AG09309 (cell line): ENCODE results near the gene THSD7A.

ENCODE experiments used
- DNase-seq: peaks from one replicate; pipeline ENCODE4 v3.0.0-alpha.2; 2010; ENCODE audit warnings: low read depth
- H3K4me3 ChIP-seq: 2 replicates; pipeline ENCODE4 v1.5.1; 2011; ENCODE audit warnings: mild to moderate bottlenecking, low read depth, low read length, moderate library complexity; ENCODE audit not compliant: control insufficient read depth
- TF ChIP-seq, protein P1 (sequence below): IDR thresholded peaks from 2 replicates; pipeline ENCODE4 v1.5.1; 2011; ENCODE audit warnings: mild to moderate bottlenecking, low read depth, low read length, inconsistent platforms; ENCODE audit not compliant: insufficient read depth, control insufficient read depth; ENCODE audit errors: missing control alignments

The THSD7A gene

DNA sequence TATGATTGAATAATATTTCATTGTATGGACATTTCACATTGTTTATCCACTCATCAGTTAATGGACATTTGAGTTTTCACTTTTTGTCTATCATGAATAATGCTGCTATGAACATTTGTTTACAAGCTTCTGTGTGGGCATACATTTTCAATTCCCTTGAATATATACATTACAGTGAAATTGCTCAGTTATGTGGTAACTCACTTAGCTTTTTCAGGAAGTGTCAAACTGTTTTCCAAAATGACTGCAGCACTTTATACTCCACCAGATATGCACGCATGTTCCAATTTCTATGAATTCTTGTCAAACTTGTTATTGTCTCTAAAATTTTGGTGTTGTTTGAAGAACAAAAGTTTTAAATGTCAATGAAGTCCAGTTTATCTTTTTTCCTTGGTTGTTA lies 401.2 kb downstream of the THSD7A start:
- TF ChIP-seq, protein P1, sequence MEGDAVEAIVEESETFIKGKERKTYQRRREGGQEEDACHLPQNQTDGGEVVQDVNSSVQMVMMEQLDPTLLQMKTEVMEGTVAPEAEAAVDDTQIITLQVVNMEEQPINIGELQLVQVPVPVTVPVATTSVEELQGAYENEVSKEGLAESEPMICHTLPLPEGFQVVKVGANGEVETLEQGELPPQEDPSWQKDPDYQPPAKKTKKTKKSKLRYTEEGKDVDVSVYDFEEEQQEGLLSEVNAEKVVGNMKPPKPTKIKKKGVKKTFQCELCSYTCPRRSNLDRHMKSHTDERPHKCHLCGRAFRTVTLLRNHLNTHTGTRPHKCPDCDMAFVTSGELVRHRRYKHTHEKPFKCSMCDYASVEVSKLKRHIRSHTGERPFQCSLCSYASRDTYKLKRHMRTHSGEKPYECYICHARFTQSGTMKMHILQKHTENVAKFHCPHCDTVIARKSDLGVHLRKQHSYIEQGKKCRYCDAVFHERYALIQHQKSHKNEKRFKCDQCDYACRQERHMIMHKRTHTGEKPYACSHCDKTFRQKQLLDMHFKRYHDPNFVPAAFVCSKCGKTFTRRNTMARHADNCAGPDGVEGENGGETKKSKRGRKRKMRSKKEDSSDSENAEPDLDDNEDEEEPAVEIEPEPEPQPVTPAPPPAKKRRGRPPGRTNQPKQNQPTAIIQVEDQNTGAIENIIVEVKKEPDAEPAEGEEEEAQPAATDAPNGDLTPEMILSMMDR: no peak
- DNase-seq: no peak
- no peak overlapping the region for H3K4me3 ChIP-seq

DNA sequence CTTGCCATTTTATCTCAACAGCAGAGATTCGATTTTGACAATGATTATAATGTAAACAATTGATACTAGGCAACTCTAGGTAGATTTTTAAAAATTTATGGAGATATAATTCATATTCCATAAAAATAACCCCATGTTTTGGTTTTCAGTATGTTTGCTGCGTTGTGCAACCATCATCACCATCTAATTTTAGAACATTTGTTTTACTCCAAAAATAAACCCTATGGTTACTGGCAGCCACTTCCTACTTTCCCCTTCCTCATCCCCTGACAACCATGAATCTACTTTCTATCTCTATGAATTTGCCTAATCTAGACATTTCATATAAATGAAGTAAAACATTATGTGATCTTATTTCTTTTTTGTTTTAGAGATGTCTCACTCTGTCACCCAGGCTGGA lies 401.9 kb downstream of the THSD7A start:
- no peak overlapping the region for H3K4me3 ChIP-seq
- DNase-seq: no peak
- TF ChIP-seq, protein P1: no peak

DNA sequence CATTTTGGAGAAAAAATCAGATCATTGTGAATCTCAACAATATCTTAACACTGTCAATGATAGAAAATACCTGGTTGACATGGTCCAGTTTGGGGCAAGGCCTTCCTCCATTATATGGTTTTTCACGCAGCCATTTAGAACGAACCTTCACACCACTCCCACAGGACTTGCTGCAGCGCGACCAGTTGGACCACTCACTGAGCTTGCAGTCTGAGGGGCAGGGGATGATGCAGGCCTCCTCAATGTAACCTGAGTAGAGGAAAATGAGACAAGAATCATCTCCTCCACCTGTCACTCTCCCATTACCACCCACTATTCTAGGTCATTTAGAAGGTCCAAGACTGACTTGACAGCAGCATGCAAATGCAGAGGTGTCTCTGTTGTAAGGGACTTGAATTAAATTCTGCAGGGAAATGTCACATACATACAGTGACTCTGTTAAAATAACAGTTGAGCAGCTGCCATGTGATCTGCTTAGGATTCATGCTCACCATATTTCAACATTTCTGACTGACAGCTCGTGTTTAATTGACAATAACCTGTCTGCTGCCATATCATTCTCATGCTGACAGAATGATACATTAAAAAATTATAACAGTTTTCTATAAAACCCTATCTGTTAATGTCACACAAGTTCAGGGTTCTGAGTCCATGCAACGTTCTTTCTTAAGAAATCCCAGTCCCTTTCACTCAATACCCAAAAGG lies 403.0 kb downstream of the THSD7A start:
- TF ChIP-seq, protein P1: no peak
- no peak for DNase-seq
- H3K4me3 ChIP-seq: no peak overlapping the region

DNA sequence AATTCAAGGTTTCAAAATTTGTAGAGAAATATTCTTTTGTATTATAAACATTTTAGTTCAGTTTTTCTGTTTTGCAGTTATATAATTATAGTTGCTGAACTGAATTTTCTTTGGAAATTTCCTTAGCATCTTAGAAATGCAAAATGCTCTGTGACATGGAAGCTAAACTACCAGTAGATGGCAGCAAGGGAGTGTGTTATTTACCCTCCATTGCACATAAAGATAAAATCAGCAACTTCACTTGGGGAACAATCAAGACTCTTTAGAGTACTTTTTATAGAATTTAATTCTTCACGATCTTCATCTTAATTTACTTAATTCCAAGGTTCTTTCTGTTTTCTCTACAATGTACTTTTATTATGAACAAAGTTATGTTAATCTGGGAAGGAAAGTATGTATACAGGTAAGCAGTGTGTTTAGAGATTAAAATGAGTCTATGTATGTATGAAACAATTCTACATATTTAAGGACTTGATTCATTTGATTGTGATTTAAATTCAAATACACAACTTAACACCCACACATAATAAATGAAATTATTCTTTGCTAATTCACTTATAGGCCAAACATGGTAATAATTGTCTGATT lies 404.2 kb downstream of the THSD7A start:
- peak; percentile 24 for DNase-seq
- TF ChIP-seq, protein P1: peak; percentile 63
- H3K4me3 ChIP-seq: no peak overlapping the region

DNA sequence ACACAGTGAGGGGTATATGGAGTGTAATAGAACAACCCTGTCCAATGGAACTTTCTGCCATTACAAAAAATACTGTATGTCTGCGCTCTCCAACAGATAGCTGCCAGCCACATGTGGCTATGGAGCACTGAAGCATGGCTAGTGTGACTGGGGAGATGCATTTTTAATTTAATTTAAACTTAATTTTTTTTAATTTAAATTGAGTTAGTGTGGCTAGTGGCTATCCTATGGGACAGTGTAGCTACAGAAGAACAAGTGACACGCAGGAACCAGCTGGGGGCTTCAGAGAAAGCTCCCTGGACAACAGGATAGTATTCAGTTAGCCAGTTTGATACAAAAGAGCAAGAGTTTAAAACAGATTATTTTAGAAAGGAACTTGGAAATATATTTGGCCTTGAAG lies 408.0 kb downstream of the THSD7A start:
- no peak overlapping the region for H3K4me3 ChIP-seq
- DNase-seq: no peak
- TF ChIP-seq, protein P1: no peak

DNA sequence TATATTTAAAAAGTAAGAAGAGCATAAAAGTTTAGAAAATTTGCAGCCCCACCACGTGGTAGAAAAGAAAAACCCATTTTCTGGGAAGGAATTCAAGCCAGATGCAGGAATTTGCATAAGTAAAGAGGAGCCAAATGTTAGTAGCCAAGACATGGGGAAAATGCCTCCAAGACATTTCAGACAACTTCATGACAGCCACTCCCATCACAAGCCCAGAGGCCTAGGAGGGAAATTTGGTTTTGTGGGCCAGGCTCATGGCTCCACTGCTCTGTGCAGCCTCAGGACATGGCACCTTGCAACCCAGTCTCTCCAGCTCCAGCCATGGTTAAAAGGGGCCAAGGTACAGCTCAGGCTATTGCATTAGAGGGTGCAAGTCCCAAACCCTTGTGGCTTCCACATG lies 411.9 kb downstream of the THSD7A start:
- no peak overlapping the region for H3K4me3 ChIP-seq
- TF ChIP-seq, protein P1: no peak
- DNase-seq: no peak
